GM12892 (cell line): ENCODE data around the gene GNB1L.

Experiments used
- POLR2A ChIP-seq: IDR thresholded peaks from 2 replicates; pipeline ENCODE4 v1.6.1; 2011; ENCODE audit warnings: low read depth, low read length, control low read depth
- TAF1 ChIP-seq: IDR thresholded peaks from 2 replicates; pipeline ENCODE4 v1.6.1; 2011; ENCODE audit warnings: low read depth, mild to moderate bottlenecking, control low read depth, low read length, borderline replicate concordance

DNA sequence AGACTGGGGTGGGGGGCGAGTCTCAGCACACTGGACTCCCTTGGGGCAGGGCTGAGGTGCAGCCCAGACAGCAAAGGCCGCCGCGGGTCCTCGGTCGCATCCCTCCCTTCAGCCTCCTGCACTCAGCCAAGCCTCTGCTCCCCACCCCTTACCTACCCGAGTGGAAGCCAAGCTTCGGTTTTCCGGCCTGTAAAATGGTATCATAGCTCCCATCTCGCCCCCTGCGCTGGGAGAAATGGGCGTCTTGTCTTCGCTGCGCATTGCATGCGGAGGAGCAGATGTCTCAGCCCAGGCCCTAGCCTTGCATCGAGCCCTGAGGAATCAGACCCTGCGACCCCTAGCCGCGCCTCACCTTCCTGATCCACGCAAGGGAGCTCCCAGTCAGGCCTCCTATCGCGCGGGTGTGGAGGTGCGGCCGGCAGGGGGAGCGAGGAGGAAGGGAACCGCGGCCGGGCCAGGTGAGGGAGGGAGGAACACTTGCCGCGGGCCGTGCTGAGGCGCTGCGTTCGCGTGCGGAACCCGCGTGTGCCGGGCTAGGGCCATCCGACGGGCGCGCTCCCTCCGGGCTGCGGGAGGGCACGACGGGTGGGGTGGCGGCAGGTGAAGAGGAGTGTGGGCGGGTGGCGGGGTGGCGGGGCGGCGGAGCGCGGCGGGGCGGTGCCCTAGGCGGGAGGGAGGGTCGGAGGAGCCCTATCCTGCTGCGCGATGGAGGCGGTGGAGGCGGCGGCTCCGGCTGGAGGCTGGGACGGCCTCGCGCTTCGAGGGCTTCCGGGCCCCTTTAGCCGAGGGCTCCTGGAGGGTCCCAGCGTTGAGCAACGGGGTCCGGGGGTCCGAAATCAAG, 98.2 kb downstream of the GNB1L start:
- TF ChIP-seq POLR2A (no peak), TAF1 (no peak)
